Astrocyte of the cerebellum (primary cell): Measurements from ENCODE around the gene GRK4.

ENCODE experiments used
- DNase-seq: peaks from one replicate; pipeline ENCODE4 v3.0.0-alpha.2; 2011; ENCODE audit warnings: low read depth
- H3K4me3 ChIP-seq: 2 replicates; pipeline ENCODE4 v1.5.1; 2011; ENCODE audit warnings: mild to moderate bottlenecking, low read depth, low read length, moderate library complexity
- in situ Hi-C: cut with HindIII; loops from 2 replicates; pipeline ENCODE4 v1.10.0; 2017; ENCODE audit warnings: low sequenced_read_pairs
- TF ChIP-seq, protein P1 (sequence below): IDR thresholded peaks from 2 replicates; pipeline ENCODE4 v1.5.1; 2012; ENCODE audit warnings: low read length, low read depth, moderate library complexity, mild to moderate bottlenecking; ENCODE audit errors: missing control alignments

The GRK4 gene

DNA sequence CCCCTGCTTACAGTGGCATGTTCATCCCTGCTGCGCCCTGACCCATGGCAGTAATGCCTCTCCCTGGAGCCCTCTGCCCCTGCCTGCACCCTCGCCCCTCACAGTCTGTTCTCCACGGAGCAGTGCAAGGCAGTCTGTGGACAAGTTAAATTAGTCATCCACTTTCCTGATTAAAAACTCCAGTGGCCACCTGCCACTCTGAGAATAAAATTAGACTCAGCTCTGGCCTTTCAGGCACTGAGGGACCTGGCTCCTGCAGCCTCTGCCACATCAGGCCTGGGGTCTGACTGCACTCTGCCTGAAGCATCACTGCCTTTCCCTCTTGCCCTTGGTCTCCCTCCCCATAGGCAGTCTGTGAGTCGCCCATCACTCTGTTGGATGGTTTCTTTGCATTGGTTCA, 53.6 kb downstream of the GRK4 start:
- no peak for DNase-seq
- TF ChIP-seq, protein P1, sequence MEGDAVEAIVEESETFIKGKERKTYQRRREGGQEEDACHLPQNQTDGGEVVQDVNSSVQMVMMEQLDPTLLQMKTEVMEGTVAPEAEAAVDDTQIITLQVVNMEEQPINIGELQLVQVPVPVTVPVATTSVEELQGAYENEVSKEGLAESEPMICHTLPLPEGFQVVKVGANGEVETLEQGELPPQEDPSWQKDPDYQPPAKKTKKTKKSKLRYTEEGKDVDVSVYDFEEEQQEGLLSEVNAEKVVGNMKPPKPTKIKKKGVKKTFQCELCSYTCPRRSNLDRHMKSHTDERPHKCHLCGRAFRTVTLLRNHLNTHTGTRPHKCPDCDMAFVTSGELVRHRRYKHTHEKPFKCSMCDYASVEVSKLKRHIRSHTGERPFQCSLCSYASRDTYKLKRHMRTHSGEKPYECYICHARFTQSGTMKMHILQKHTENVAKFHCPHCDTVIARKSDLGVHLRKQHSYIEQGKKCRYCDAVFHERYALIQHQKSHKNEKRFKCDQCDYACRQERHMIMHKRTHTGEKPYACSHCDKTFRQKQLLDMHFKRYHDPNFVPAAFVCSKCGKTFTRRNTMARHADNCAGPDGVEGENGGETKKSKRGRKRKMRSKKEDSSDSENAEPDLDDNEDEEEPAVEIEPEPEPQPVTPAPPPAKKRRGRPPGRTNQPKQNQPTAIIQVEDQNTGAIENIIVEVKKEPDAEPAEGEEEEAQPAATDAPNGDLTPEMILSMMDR, result no peak
- in situ Hi-C loops, result no loop called here
- no peak overlapping the region for H3K4me3 ChIP-seq

GRCh38 chr4:3017504-3017903, 54.1 kb downstream of the GRK4 start:
- TF ChIP-seq, protein P1, result no peak
- peak; percentile 63 for DNase-seq
- in situ Hi-C loops, result no loop called here
- H3K4me3 ChIP-seq, result no peak overlapping the region

DNA sequence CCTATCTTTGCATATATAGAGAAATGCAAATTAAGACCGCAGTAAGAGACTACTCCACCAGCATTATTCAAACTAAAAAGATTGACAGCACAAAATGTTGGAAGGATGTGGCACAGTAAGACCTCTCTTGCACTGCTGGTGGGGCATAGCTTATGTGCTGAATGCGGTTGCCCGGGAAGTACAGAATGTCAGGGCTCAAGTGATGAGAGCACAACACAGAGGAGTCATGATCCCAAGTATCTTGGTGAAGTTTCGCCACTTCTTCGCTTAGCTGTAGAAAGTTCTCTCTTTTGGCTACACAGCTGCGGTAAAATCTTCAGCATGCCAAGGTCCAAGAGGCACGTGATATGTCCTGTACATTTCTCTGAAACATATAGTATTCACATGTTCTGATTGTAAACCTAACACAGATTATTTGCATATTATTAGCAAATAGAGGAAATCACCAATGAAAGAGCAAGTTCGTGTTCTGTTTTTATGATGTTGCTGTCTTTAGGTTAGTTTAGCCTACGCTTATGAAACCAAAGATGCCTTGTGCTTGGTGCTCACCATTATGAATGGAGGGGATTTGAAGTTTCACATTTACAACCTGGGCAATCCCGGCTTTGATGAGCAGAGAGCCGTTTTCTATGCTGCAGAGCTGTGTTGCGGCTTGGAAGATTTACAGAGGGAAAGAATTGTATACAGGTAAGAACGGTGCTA, 55.9 kb downstream of the GRK4 start:
- no peak for DNase-seq
- H3K4me3 ChIP-seq, result no peak overlapping the region
- TF ChIP-seq, protein P1, result no peak
- in situ Hi-C loops, result no loop called here

- in situ Hi-C loops, result no loop called here
- no peak for DNase-seq
- TF ChIP-seq, protein P1, result no peak
- no peak overlapping the region for H3K4me3 ChIP-seq
Measured at GRCh38 chr4:3021127-3021526, 57.8 kb downstream of the GRK4 start.

- DNase-seq, result no peak
- in situ Hi-C loops, result no loop called here
- H3K4me3 ChIP-seq, result no peak overlapping the region
- TF ChIP-seq, protein P1, result no peak
Measured at GRCh38 chr4:3021627-3022026, 58.3 kb downstream of the GRK4 start.

GRCh38 chr4:3022112-3022511, 58.7 kb downstream of the GRK4 start:
- TF ChIP-seq, protein P1, result no peak
- in situ Hi-C loops, result no loop called here
- DNase-seq, result no peak
- H3K4me3 ChIP-seq, result no peak overlapping the region
